ENCODE measurements around the gene THUMPD3. TPM values are rescaled to one million over a fixed set of nuclear protein-coding genes. Genes with fewer than 3 reads are reported as not detected.

The THUMPD3 gene
- total RNA-seq, 1 experiment from 2014 or later = 58.4 TPM

DNA sequence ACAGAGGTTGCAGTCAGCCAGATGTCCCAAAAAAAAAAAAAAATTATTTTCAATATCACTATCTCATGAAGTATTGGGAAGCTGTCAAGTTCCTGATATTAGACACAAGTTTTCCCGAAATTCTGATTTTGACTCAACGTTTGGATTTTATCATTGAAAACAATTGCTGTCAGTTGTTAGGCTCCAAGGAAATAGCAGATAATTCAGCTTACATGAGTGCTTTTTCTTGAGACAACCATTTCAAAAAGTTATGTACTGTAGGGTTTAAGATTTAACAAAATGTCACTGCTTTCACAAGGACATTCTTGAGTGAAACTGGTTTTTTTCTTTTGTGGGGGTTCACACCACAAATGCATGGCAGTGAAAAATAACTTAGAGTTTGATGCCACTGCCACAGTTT lies 25.3 kb downstream of the THUMPD3 start:
- Histone ChIP-seq H3K18ac (ENCODE audit: insufficient read length, low read depth, low read length) (no peak overlapping the region), H3K56ac (ENCODE audit: insufficient read length, low read depth, low read length) (no peak overlapping the region), H3T11ph (ENCODE audit: low read length) (no peak overlapping the region), H2AFZ (ENCODE audit: low read length) (no peak overlapping the region), H3K27ac (ENCODE audit: insufficient read length, low read depth, low read length) (no peak overlapping the region), H4K20me1 (ENCODE audit: control insufficient read depth, insufficient read depth, insufficient read length) (no peaks in the 10 kb centered on the region), H3K9ac (ENCODE audit: extremely low read depth, insufficient read length, low read length) (no peak overlapping the region), H3K4me2 (ENCODE audit: insufficient read depth, insufficient read length, low read length) (no peak overlapping the region), H2BK15ac (ENCODE audit: low read depth, low read length) (no peak overlapping the region), H2BK5ac (ENCODE audit: insufficient read length, low read length) (no peak overlapping the region), H3K23ac (ENCODE audit: insufficient read length, low read depth, low read length) (no peak overlapping the region), H4K5ac (ENCODE audit: insufficient read length, low read depth, low read length) (no peak overlapping the region), H4K91ac (ENCODE audit: insufficient read length, low read depth, low read length) (no peak overlapping the region), H2BK12ac (ENCODE audit: insufficient read length, low read depth, low read length) (no peak overlapping the region), H2BK20ac (ENCODE audit: low read depth, low read length, poor library complexity, severe bottlenecking) (no peak overlapping the region), H3K27me3 (ENCODE audit: insufficient read depth, low read length) (no peaks in the 10 kb centered on the region), H3K4ac (ENCODE audit: low read depth, low read length) (no peak overlapping the region), H3K14ac (ENCODE audit: insufficient read depth, low read length) (no peak overlapping the region), H3K4me1 (ENCODE audit: insufficient read depth, low read length) (no peaks in the 10 kb centered on the region), H3K79me1 (ENCODE audit: insufficient read depth, low read depth, low read length, poor library complexity, severe bottlenecking) (no peaks in the 10 kb centered on the region), H3K23me2 (ENCODE audit: insufficient read length, low read depth, low read length, poor library complexity, severe bottlenecking) (no peaks in the 10 kb centered on the region), H2AK5ac (ENCODE audit: insufficient read length, low read length) (no peak overlapping the region), H2BK120ac (ENCODE audit: low read depth, low read length, poor library complexity, severe bottlenecking) (no peak overlapping the region), H3K9me3 (ENCODE audit: control insufficient read depth, low read depth, low read length) (no peaks in the 10 kb centered on the region), H3K79me2 (ENCODE audit: insufficient read depth, low read length) (peaks cover 10% of the 10 kb centered on the region; the same call in 1 of the 2 replicates), H4K8ac (replicated peaks; ENCODE audit: insufficient read length, low read depth, low read length) (no peak overlapping the region)
- no peak overlapping the region for H3K27ac Mint-ChIP-seq
- peaks cover 3 to 4% of the 10 kb centered on the region in 2 experiments; a peak in 3 of 4 replicates for H3K4me1 Mint-ChIP-seq
- no peak overlapping the region for H3K4me3 Mint-ChIP-seq
- peaks cover 34 to 90% (median 88%) of the 10 kb centered on the region in 3 experiments for H3K36me3 Mint-ChIP-seq (ENCODE audit: insufficient read depth in 1 of 3, low read depth in 3 of 3)
- TF ChIP-seq, protein P1, sequence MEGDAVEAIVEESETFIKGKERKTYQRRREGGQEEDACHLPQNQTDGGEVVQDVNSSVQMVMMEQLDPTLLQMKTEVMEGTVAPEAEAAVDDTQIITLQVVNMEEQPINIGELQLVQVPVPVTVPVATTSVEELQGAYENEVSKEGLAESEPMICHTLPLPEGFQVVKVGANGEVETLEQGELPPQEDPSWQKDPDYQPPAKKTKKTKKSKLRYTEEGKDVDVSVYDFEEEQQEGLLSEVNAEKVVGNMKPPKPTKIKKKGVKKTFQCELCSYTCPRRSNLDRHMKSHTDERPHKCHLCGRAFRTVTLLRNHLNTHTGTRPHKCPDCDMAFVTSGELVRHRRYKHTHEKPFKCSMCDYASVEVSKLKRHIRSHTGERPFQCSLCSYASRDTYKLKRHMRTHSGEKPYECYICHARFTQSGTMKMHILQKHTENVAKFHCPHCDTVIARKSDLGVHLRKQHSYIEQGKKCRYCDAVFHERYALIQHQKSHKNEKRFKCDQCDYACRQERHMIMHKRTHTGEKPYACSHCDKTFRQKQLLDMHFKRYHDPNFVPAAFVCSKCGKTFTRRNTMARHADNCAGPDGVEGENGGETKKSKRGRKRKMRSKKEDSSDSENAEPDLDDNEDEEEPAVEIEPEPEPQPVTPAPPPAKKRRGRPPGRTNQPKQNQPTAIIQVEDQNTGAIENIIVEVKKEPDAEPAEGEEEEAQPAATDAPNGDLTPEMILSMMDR (conservative IDR thresholded peaks at IDR 0.05) = no peak
- no CpG with 5 or more reads among the region's 2 CpGs for WGBS (ENCODE audit: extremely low coverage, insufficient read length, low lambda C conversion rate)
- no peaks in the 10 kb centered on the region for H3K27me3 Mint-ChIP-seq (ENCODE audit: low read depth)
- no peak for DNase-seq
- no peaks in the 10 kb centered on the region for H3K9me3 Mint-ChIP-seq
